ENCODE data around the gene NKAIN1. TPM values are rescaled to one million over a fixed set of nuclear protein-coding genes. Genes with fewer than 3 reads are reported as not detected.

Gene NKAIN1
- total and polyA plus RNA-seq, 2 donors (not counting 3 experiments of a cell fraction or from before 2014, with no cell fraction given) = 0.29 to 0.40 TPM

DNA sequence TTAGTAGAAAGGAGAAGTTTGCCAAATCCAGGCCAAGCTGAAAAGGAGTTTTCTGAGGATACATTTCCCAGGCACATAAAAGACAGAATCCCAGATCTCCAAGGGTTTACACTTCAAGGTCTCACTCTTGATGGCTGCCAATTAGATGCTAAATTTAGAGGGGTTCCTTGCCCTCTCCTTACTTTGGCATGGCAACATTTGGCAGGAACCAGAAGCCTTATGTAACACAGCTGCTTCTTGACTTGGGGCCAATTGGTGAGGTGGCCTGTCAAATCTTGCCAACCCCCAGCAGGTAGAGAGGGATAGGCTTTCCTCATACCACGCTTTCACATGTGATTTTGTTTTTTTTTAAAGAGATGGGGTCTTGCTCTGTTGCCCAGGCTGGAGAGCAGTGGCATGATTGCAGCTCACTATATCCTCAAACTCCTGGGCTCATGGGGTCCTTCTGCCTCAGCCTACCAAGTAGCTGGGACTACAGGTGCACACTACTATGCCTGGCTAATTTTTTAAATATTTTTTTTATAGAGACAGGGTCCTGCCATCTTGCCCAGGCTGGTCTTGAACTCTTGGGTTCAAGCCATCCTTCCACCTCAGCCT is 25.2 kb upstream of the NKAIN1 start:
- CTCF ChIA-PET = interaction anchor here (1.3 to 1.7 kb wide), 2 partner anchors 83 to 130 kb away, joined by 3 to 4 read pairs; no protein-coding TSS in a partner anchor
- FAIRE-seq = no peak

DNA sequence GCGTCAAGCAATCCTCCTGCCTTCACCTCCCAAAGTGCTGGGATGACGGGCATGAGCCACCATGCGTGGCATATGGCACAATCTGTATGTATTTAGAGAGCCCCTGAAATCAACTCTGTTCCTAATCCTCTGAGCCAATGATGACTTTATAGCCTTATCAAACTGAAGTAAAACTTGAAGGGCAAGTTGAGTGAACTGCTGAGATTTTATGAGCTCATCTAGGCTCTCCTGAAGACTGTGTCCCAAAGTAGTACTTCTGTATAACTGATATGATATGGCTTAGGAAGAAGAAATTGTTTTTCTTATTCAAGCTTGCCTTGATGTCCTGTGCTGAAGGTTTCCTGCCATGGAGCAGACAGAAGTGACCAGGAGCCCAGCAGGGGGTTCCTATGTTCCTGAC is 23.7 kb upstream of the NKAIN1 start:
- Histone ChIP-seq H3K9me1 (replicated peaks; ENCODE audit: control insufficient read depth, extremely low read depth, insufficient read depth, low read length) (no peaks in the 10 kb centered on the region), H3K9ac (replicated peaks; ENCODE audit: extremely low read depth, insufficient read depth, low read length) (no peak overlapping the region), H3K36me3 (ENCODE audit: control insufficient read depth in 2 of 2, extremely low read depth in 1 of 2, insufficient read depth in 2 of 2, low read length in 2 of 2) (peaks cover 17 to 31% of the 10 kb centered on the region in 2 experiments), H3K4me1 (ENCODE audit: control insufficient read depth, extremely low read depth, insufficient read depth, low read length) (no peaks in the 10 kb centered on the region), H3K79me2 (ENCODE audit: control insufficient read depth, insufficient read depth, low read length) (no peaks in the 10 kb centered on the region), H3K9me3 (replicated peaks; ENCODE audit: control insufficient read depth, insufficient read depth, low read length) (no peaks in the 10 kb centered on the region), H3K27me3 (ENCODE audit: control insufficient read depth in 2 of 2, insufficient read depth in 2 of 2, low read length in 2 of 2) (no peaks in the 10 kb centered on the region), H3K4me3 (replicated peaks in 1 of 3; ENCODE audit: insufficient read depth in 1 of 3, low read depth in 1 of 3, low read length in 3 of 3) (no peak overlapping the region), H3K4me2 (ENCODE audit: insufficient read depth, low read length) (no peak overlapping the region), H4K20me1 (replicated peaks; ENCODE audit: control insufficient read depth, extremely low read depth, insufficient read depth, low read length) (no peaks in the 10 kb centered on the region), H2AFZ (ENCODE audit: low read depth, low read length) (no peak overlapping the region), H3K27ac (ENCODE audit: insufficient read depth, low read depth, low read length) (no peak overlapping the region)
- TF ChIP-seq FOS (IDR thresholded peaks at IDR 0.05; ENCODE audit: borderline replicate concordance, insufficient read depth, low read length) = no peak
- no peak for TF ChIP-seq MYC (IDR thresholded peaks at IDR 0.05; ENCODE audit: low read depth, low read length)
- no peak for TF ChIP-seq EZH2 (IDR thresholded peaks at IDR 0.05; ENCODE audit: borderline replicate concordance, low read depth, low read length, severe bottlenecking)
- TF ChIP-seq, protein P1, sequence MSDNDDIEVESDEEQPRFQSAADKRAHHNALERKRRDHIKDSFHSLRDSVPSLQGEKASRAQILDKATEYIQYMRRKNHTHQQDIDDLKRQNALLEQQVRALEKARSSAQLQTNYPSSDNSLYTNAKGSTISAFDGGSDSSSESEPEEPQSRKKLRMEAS (IDR thresholded peaks at IDR 0.05; ENCODE audit: insufficient read depth, insufficient read length) = no peak
- TF ChIP-seq GATA2 (IDR thresholded peaks at IDR 0.05; ENCODE audit: insufficient read depth, insufficient read length, low read depth, low read length) = no peak
- no peak for TF ChIP-seq JUN (IDR thresholded peaks at IDR 0.05; ENCODE audit: borderline replicate concordance, insufficient read depth, insufficient read length, low read depth)
- TF ChIP-seq POLR2AphosphoS5 (IDR thresholded peaks at IDR 0.05; ENCODE audit: insufficient read depth, low read depth, low read length) = no peak
- no peak for TF ChIP-seq POLR2A (IDR thresholded peaks at IDR 0.05; ENCODE audit: low read depth, low read length)
- TF ChIP-seq, protein P2, sequence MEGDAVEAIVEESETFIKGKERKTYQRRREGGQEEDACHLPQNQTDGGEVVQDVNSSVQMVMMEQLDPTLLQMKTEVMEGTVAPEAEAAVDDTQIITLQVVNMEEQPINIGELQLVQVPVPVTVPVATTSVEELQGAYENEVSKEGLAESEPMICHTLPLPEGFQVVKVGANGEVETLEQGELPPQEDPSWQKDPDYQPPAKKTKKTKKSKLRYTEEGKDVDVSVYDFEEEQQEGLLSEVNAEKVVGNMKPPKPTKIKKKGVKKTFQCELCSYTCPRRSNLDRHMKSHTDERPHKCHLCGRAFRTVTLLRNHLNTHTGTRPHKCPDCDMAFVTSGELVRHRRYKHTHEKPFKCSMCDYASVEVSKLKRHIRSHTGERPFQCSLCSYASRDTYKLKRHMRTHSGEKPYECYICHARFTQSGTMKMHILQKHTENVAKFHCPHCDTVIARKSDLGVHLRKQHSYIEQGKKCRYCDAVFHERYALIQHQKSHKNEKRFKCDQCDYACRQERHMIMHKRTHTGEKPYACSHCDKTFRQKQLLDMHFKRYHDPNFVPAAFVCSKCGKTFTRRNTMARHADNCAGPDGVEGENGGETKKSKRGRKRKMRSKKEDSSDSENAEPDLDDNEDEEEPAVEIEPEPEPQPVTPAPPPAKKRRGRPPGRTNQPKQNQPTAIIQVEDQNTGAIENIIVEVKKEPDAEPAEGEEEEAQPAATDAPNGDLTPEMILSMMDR (IDR thresholded peaks at IDR 0.05; ENCODE audit: extremely low read depth in 1 of 2, insufficient read depth in 1 of 2, low read depth in 1 of 2, low read length in 2 of 2) = no peak
- intact Hi-C loops (cut with micrococcal nuclease) (no loop called here), dilution Hi-C loops (cut with MboI; ENCODE audit: extremely low pct_ligation_motif_present, low sequenced_read_pairs) (no loop called here)
- FAIRE-seq = no peak
- no TSS peak for BruUV-seq (replicated peaks)
- ChIA-PET POLR2A (no interaction called here), CTCF (interaction anchor here (0.6 to 1.7 kb wide), 5 partner anchors 10 to 131 kb away, joined by 3 to 4 read pairs (median 3); no protein-coding TSS in a partner anchor)
- no peak for DNase-seq (ENCODE audit: low read depth, low spot score)

More for the DNA sequence above, 25.2 kb upstream of the NKAIN1 start:
- H4K20me1 ChIP-seq (replicated peaks; ENCODE audit: control insufficient read depth, extremely low read depth, insufficient read depth, low read length) = no peaks in the 10 kb centered on the region
- dilution Hi-C loops (cut with MboI; ENCODE audit: extremely low pct_ligation_motif_present, low sequenced_read_pairs) (no loop called here), intact Hi-C loops (cut with micrococcal nuclease) (no loop called here)
- no peak for TF ChIP-seq FOS (IDR thresholded peaks at IDR 0.05; ENCODE audit: borderline replicate concordance, insufficient read depth, low read length)
- no peak overlapping the region for H2AFZ ChIP-seq (ENCODE audit: low read depth, low read length)
- no peak overlapping the region for H3K27ac ChIP-seq (ENCODE audit: insufficient read depth, low read depth, low read length)
- H3K4me3 ChIP-seq (replicated peaks in 1 of 3; ENCODE audit: insufficient read depth in 1 of 3, low read depth in 1 of 3, low read length in 3 of 3) = no peak overlapping the region
- H3K9ac ChIP-seq (replicated peaks; ENCODE audit: extremely low read depth, insufficient read depth, low read length) = no peak overlapping the region
- BruUV-seq (replicated peaks) = no TSS peak
- no peaks in the 10 kb centered on the region for H3K9me1 ChIP-seq (replicated peaks; ENCODE audit: control insufficient read depth, extremely low read depth, insufficient read depth, low read length)
- no peaks in the 10 kb centered on the region for H3K4me1 ChIP-seq (ENCODE audit: control insufficient read depth, extremely low read depth, insufficient read depth, low read length)
- no peaks in the 10 kb centered on the region for H3K79me2 ChIP-seq (ENCODE audit: control insufficient read depth, insufficient read depth, low read length)
- no peak for DNase-seq (ENCODE audit: low read depth, low spot score)
- H3K36me3 ChIP-seq (ENCODE audit: control insufficient read depth in 2 of 2, extremely low read depth in 1 of 2, insufficient read depth in 2 of 2, low read length in 2 of 2) = peaks cover 18 to 21% of the 10 kb centered on the region in 2 experiments
- no peak overlapping the region for H3K4me2 ChIP-seq (ENCODE audit: insufficient read depth, low read length)
- POLR2A ChIA-PET = no interaction called here
- H3K9me3 ChIP-seq (replicated peaks; ENCODE audit: control insufficient read depth, insufficient read depth, low read length) = no peaks in the 10 kb centered on the region
- H3K27me3 ChIP-seq (ENCODE audit: control insufficient read depth in 2 of 2, insufficient read depth in 2 of 2, low read length in 2 of 2) = no peaks in the 10 kb centered on the region
